Measurements from ENCODE around the gene SUN5.

The SUN5 gene

DNA sequence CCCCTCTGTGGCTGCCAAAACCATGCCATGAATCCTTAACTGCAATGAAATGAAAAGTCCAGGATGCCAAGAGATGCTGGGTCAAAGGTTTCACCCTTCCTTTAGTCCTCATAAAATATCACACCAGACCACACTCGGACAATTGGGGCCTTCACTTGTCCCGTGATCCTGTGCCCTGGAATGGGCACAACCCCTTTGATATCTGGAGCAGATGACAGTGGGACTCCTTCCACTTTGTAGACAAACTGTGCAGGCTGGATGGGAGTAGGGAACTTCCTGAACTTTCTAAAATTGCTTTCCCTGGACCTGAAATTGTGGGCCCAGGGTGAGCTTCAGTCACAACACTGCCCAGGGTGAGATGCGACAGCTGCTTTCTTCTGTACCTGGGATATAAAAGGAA lies 17.6 kb upstream of the SUN5 start:
- no peaks in the 10 kb centered on the region for H3K27me3 Mint-ChIP-seq
- no peaks in the 10 kb centered on the region for H3K4me1 Mint-ChIP-seq (ENCODE audit: low read depth)
- no peaks in the 10 kb centered on the region for H3K9me3 Mint-ChIP-seq (ENCODE audit: low read depth)
- no peaks in the 10 kb centered on the region for H3K36me3 Mint-ChIP-seq
- no peak overlapping the region for H3K27ac Mint-ChIP-seq
- H3K4me3 Mint-ChIP-seq = no peak overlapping the region

DNA sequence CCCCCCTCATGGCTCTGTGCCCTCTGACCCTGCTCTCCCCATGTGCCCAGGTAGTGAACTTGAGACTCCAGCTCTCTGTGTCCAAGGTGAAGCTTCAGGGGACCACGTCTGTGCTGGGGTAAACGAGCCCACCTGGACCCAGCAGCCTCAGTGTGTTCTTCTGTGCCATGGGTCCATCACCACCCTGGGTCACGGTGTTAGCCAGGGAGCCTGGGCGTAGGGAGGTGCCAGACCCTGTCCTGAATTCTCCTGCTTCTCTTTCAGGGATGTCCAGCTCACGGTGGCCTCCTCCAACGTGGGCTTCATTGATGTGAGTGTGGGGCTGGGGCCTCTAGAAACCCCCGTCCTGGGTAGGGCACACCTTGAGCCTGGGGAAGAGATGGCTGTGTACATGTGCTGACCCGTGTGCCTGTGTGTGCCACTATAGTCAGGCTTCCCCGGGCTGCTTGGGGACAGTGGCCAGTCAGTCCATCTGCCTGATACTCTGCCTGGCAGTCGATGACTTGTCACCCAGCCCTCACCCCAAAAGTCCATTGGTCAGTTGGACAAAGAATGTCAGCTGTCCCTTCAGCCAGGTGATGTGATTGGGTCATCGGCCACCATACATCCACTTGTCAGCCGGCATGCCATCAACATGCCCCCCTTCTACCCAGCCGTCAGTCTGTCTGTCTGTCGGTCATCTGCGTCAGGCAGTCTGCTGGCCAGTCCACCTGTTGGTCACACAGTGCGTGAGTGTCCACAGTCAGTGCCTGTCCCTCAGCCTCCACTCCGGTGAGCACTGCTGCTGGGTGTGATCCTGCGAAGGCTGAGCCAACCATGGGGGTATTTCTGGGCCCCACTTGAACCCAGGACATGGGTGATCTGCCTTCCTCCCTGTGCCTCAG lies 16.3 kb upstream of the SUN5 start:
- Mint-ChIP-seq H3K36me3 (no peaks in the 10 kb centered on the region), H3K4me1 (ENCODE audit: low read depth) (peaks cover 2% of the 10 kb centered on the region), H3K27me3 (no peaks in the 10 kb centered on the region), H3K27ac (no peak overlapping the region), H3K9me3 (ENCODE audit: low read depth) (no peaks in the 10 kb centered on the region), H3K4me3 (no peak overlapping the region)

GRCh38 chr20:33019465-33020277 lies 15.4 kb upstream of the SUN5 start:
- no peaks in the 10 kb centered on the region for H3K36me3 Mint-ChIP-seq
- no peak overlapping the region for H3K4me3 Mint-ChIP-seq
- no peaks in the 10 kb centered on the region for H3K27me3 Mint-ChIP-seq
- peaks cover 3% of the 10 kb centered on the region for H3K4me1 Mint-ChIP-seq (ENCODE audit: low read depth)
- H3K9me3 Mint-ChIP-seq (ENCODE audit: low read depth) = no peaks in the 10 kb centered on the region
- H3K27ac Mint-ChIP-seq = no peak overlapping the region

DNA sequence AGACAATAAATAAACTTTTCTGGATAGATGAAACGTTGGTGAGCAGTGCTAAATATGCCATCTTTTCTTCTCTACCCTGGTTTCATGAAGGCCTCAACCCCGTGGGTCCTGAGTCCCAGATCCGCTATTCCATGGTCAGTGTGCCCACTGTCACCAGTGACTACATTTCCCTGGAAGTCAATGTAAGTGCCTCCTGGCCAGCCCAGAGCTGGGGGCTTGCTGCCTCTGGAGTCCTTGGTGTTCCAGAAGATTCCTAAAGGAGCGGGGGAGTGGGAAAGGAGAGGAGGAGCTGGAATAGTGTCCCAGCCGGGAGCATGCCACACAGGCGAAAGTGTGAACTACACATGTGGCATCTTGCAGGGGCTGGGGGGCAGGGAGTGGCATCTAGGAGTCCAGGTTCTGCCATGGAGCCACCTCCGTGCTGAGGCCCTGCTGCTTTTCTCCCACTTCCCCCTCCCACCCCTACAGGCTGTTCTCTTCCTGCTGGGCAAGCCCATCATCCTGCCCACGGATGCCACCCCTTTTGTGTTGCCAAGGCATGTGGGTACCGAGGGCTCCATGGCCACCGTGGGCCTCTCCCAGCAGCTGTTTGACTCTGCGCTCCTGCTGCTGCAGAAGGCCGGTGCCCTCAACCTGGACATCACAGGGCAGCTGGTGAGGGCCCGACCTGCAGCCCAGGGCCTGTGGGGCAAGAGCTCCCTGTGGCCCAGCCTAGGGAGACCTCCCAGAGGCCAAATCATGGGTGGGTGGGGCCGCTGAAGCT lies 14.1 kb upstream of the SUN5 start:
- peaks cover 3% of the 10 kb centered on the region for H3K4me1 Mint-ChIP-seq (ENCODE audit: low read depth)
- H3K9me3 Mint-ChIP-seq (ENCODE audit: low read depth) = no peaks in the 10 kb centered on the region
- H3K27ac Mint-ChIP-seq = no peak overlapping the region
- H3K4me3 Mint-ChIP-seq = no peak overlapping the region
- H3K27me3 Mint-ChIP-seq = no peaks in the 10 kb centered on the region
- no peaks in the 10 kb centered on the region for H3K36me3 Mint-ChIP-seq

DNA sequence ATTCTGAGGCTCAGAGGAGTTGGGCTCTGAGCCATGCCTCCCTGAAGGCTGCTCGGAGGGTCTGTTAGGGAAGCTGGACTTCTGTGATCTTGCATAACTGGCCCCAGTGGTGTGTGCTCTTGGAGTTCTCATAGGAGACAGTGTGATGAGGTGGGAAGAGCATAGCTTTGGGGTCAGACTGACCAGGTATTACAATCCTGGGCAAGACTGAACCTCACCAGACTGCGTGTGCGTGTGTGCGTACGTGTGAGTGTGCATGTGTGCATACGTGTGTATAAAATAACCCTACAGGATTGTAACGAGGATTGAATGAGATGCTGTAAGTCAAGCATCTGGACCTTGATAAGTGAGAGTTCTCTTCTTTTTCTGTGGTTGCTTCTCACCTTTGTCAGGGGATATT lies 13.3 kb upstream of the SUN5 start:
- H3K27ac Mint-ChIP-seq = no peak overlapping the region
- no peak overlapping the region for H3K4me3 Mint-ChIP-seq
- H3K27me3 Mint-ChIP-seq = no peaks in the 10 kb centered on the region

GRCh38 chr20:33016581-33017109 lies 12.4 kb upstream of the SUN5 start:
- no peaks in the 10 kb centered on the region for H3K36me3 Mint-ChIP-seq
- H3K4me1 Mint-ChIP-seq (ENCODE audit: low read depth) = peaks cover 3% of the 10 kb centered on the region
- no peak overlapping the region for H3K27ac Mint-ChIP-seq
- no peaks in the 10 kb centered on the region for H3K27me3 Mint-ChIP-seq
- H3K4me3 Mint-ChIP-seq = no peak overlapping the region
- no peaks in the 10 kb centered on the region for H3K9me3 Mint-ChIP-seq (ENCODE audit: low read depth)

More for the DNA sequence above, 13.3 kb upstream of the SUN5 start:
- peaks cover 3% of the 10 kb centered on the region for H3K4me1 Mint-ChIP-seq (ENCODE audit: low read depth)
- H3K9me3 Mint-ChIP-seq (ENCODE audit: low read depth) = no peaks in the 10 kb centered on the region
- no peaks in the 10 kb centered on the region for H3K36me3 Mint-ChIP-seq

DNA sequence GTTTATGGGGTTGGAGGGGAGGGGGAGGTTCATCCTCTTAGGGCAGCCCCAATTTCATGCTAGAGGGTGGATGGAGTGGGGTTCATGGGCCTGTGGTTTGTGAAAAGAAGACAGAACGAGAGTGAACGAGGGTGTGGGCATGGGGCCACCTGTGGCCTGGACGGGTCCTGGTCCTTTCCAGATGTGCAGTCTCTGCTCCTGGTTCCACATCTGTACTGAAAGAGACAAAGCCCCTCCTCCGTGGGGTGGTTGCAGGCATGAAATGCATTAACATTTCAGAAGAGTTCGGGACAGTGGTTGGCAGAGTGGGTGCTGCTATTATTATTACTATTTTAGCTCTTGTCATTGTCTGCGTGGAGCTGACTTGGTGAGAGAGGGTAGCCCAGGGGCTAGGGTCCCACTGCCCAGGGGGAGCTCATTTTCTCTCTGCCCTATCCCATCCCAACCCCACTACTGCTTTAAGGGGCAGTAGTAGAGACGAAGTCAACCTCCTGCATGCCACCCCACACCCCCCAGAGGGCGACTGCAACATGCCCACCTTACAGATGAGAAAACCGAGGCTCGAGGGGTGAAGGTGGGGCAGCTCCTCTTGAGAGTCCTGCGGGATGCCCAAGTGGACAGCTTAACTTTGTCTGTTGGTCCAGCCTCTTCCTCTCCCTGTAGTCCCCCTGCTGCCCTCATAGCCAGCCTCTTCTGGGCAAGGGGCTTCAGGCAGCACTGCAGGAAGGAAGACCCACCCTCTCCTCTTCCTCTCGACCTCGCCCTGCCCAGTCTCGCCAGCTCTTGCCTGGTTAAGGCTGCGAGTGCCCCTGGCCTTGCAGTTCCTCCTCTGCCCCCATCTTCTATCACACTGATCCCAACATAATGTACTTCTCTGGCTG lies 11.7 kb upstream of the SUN5 start:
- no peak overlapping the region for H3K4me3 Mint-ChIP-seq
- H3K36me3 Mint-ChIP-seq = no peaks in the 10 kb centered on the region
- H3K27me3 Mint-ChIP-seq = no peaks in the 10 kb centered on the region
- no peak overlapping the region for H3K27ac Mint-ChIP-seq
- H3K4me1 Mint-ChIP-seq (ENCODE audit: low read depth) = peaks cover 3% of the 10 kb centered on the region
- no peaks in the 10 kb centered on the region for H3K9me3 Mint-ChIP-seq (ENCODE audit: low read depth)

- Mint-ChIP-seq H3K27me3 (no peaks in the 10 kb centered on the region), H3K27ac (no peak overlapping the region), H3K4me3 (no peak overlapping the region), H3K4me1 (ENCODE audit: low read depth) (peaks cover 3% of the 10 kb centered on the region), H3K36me3 (no peaks in the 10 kb centered on the region), H3K9me3 (ENCODE audit: low read depth) (no peaks in the 10 kb centered on the region)
These were observed 10.9 kb upstream of the SUN5 start for GRCh38 chr20:33015114-33015484.

DNA sequence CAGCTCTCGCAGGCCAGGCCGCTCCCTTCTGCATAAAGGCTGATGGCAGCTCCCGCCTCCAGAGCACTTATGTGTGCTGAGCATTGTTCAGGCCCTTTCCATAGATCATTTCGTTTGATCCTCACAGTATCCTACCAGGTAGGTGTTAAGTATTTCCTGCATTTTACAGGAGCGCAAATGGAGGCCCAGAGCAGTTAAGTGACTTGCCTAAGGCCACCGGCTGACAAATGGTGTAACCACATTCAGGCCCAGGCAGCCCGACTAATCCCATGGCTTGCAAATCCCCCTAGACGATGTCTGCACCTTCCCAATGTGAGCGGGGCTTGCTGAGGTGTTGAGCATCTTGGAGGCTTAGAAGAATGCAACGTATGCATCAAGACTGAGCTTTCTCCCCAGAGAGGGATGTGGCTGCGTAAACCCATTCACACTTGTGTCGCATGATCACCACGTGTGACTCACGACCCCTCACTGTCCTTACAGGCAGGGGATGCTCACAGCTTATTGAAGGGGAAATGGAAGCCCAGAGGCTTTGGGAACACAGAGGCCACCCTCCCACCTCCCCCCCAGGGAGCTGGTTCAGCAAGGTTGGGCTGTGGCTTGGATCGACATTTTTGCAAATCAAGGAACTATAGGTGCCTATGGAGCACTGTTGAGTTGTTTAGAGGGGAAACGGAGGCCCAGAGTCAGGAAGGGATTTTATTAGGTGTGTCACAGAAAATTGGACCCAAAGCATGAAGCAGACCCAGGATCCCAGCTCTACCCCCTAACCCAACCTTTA lies 10.3 kb upstream of the SUN5 start:
- H3K36me3 Mint-ChIP-seq = no peaks in the 10 kb centered on the region
- peaks cover 3% of the 10 kb centered on the region for H3K4me1 Mint-ChIP-seq (ENCODE audit: low read depth)
- no peak overlapping the region for H3K27ac Mint-ChIP-seq
- no peaks in the 10 kb centered on the region for H3K9me3 Mint-ChIP-seq (ENCODE audit: low read depth)
- H3K27me3 Mint-ChIP-seq = no peaks in the 10 kb centered on the region
- no peak overlapping the region for H3K4me3 Mint-ChIP-seq

- H3K27ac Mint-ChIP-seq = no peak overlapping the region
- no peaks in the 10 kb centered on the region for H3K9me3 Mint-ChIP-seq (ENCODE audit: low read depth)
- peaks cover 3% of the 10 kb centered on the region for H3K4me1 Mint-ChIP-seq (ENCODE audit: low read depth)
- H3K27me3 Mint-ChIP-seq = no peaks in the 10 kb centered on the region
- no peak overlapping the region for H3K4me3 Mint-ChIP-seq
- H3K36me3 Mint-ChIP-seq = no peaks in the 10 kb centered on the region
These were observed 9.6 kb upstream of the SUN5 start for GRCh38 chr20:33013701-33014326.

DNA sequence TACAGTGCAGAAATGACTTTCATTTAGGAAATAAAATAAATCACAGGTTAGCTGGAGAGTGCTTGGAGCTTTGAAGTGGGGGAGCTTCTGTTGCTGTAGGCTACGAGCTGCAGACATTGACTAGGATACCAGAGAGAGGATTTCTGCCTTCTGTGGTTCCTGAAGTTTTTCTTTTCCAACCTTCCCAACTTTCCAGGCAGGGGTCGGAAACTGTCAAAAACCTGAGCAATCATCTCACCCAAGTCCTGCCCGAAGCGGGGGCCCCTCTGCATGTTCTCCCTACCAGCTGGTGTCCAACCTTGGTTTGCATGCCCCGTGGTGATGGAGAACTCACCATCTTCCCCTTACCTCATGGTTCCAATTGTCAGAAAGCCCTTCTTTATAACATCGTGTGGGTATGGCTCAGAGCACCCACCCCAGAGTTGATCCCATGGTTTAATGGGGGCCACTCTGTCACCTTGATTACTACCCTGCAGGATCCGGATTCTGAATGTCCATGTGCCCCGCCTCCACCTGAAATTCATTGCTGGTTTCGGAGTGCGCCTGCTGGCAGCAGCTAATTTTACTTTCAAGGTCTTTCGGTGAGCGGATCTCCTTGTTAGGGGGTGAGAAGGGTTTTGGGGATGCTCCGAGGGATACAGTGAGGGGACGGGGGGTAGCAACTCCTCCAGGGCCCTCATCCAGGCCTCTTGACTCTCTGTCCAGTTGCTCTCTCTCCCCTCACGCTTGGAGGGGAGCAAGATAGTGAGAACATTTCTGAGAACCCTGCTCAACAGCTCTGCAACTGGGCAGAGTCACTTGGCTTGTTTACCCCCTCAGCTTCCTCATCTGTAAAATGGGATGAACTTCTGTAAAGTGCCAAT lies 8.3 kb upstream of the SUN5 start:
- Mint-ChIP-seq H3K36me3 (no peaks in the 10 kb centered on the region), H3K4me1 (ENCODE audit: low read depth) (peaks cover 3% of the 10 kb centered on the region), H3K27ac (peak overlapping the region; percentile 8), H3K4me3 (no peak overlapping the region), H3K27me3 (no peaks in the 10 kb centered on the region), H3K9me3 (ENCODE audit: low read depth) (no peaks in the 10 kb centered on the region)

DNA sequence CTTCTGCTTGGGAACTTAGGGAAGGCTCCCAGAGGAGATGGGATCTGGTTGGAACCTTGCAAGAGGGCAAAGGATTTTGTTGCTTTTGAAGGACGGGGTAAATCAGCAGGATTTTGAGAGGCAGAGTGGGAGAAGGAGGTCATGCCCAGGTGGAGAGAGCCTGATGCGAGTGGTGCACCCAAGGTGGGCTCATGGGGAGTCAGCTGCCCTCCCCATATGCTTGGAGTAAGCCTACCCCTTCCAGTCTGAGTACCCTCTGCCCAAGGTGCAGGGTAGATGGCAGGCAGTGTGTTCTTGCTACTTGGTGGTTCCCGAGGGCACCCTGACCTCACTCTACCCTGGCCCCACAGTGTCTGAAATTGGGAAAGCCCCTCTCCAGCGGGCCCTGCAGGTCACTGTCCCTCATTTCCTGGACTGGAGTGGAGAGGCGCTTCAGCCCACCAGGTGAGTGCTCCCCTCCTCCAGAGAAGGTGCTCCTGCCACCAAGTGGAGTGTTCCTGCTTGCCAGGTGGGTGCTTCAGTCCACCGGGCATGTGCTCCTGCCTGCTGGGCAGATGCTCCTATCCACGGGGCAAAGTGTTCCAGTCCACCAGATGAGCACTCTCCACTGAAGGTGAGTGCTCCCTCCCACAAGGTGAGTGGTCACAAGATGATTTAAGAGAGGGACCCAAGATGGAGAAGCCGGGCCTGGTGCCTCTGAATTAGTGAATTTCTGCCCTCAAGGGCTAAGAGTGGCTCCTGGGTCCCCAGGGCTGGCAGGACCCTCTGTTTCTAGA lies 6.6 kb upstream of the SUN5 start:
- H3K27me3 Mint-ChIP-seq = no peaks in the 10 kb centered on the region
- peaks cover 2% of the 10 kb centered on the region for H3K4me1 Mint-ChIP-seq (ENCODE audit: low read depth)
- no peak overlapping the region for H3K4me3 Mint-ChIP-seq
- no peaks in the 10 kb centered on the region for H3K36me3 Mint-ChIP-seq
- H3K27ac Mint-ChIP-seq = no peak overlapping the region
- no peaks in the 10 kb centered on the region for H3K9me3 Mint-ChIP-seq (ENCODE audit: low read depth)
